Activated T-helper 17 cell treated with anti-CD3 and anti-CD28 coated beads, Interleukin-2, amount 50 U/mL, for 72 hours (primary cell): Measurements from ENCODE around the gene FBXO33. TPM values are rescaled to one million over a fixed set of nuclear protein-coding genes. Genes with fewer than 3 reads are reported as not detected.

Source experiments
- ATAC-seq: fragments of 150-1000 bp; cut with Tn5 transposase; replicated peaks from 2 replicates; pipeline ENCODE4 v1.10.0; 2021; ENCODE audit warnings: mild to moderate bottlenecking, moderate library complexity
- H3K27ac Mint-ChIP-seq: one replicate; pipeline ENCODE4 v1.8.0; 2022; ENCODE audit warnings: mixed read lengths
- H3K27me3 Mint-ChIP-seq: one replicate; pipeline ENCODE4 v1.8.0; 2022; ENCODE audit warnings: mixed read lengths
- H3K36me3 Mint-ChIP-seq: one replicate; pipeline ENCODE4 v1.8.0; 2022; ENCODE audit warnings: low read depth, mild to moderate bottlenecking, mixed read lengths
- H3K4me1 Mint-ChIP-seq: one replicate; pipeline ENCODE4 v1.8.0; 2022; ENCODE audit warnings: mixed read lengths
- H3K4me3 Mint-ChIP-seq: one replicate; pipeline ENCODE4 v1.8.0; 2022; ENCODE audit warnings: mild to moderate bottlenecking, mixed read lengths
- H3K9me3 Mint-ChIP-seq: one replicate; pipeline ENCODE4 v1.8.0; 2022; ENCODE audit warnings: mixed read lengths
- total RNA-seq, 2 donors: library from RNA; stranded (reverse); gene quantifications; one replicate each; pipeline ENCODE4 v1.2.3, GENCODE V29; 2022

Gene FBXO33
- total RNA-seq, 2 donors from 2014 or later: 15.8 to 19.1 TPM

DNA sequence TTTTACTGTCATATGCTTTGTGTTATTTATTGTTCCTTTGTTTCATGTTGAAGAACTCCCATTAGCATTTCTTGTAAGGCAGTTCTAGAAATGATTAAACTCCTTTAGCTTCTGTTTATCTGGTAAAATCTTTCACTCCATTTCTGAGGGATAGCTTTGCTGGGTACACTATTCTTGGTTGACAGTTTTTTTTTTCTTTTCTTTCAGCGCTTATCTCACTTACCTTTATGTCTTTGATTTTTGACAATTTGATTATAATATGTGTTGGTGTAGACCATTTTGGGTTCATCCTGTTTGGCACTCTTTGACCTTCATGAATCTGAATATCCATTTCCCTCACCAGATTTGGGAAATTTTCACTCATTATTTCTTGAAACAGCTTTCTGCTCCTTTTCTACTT lies 16.2 kb downstream of the FBXO33 start:
- H3K4me3 Mint-ChIP-seq: no peak overlapping the region
- no peak for ATAC-seq
- no peaks in the 10 kb centered on the region for H3K27me3 Mint-ChIP-seq
- H3K4me1 Mint-ChIP-seq: peaks cover 3% of the 10 kb centered on the region
- peaks cover 42% of the 10 kb centered on the region for H3K36me3 Mint-ChIP-seq
- H3K9me3 Mint-ChIP-seq: peaks cover 14% of the 10 kb centered on the region
- H3K27ac Mint-ChIP-seq: no peak overlapping the region

GRCh38 chr14:39406560-39406959 lies 25.7 kb downstream of the FBXO33 start:
- H3K9me3 Mint-ChIP-seq: peaks cover 12% of the 10 kb centered on the region
- H3K27ac Mint-ChIP-seq: no peak overlapping the region
- H3K36me3 Mint-ChIP-seq: peaks cover 2% of the 10 kb centered on the region
- H3K4me1 Mint-ChIP-seq: peaks cover 9% of the 10 kb centered on the region
- no peaks in the 10 kb centered on the region for H3K27me3 Mint-ChIP-seq
- ATAC-seq: no peak
- H3K4me3 Mint-ChIP-seq: no peak overlapping the region

DNA sequence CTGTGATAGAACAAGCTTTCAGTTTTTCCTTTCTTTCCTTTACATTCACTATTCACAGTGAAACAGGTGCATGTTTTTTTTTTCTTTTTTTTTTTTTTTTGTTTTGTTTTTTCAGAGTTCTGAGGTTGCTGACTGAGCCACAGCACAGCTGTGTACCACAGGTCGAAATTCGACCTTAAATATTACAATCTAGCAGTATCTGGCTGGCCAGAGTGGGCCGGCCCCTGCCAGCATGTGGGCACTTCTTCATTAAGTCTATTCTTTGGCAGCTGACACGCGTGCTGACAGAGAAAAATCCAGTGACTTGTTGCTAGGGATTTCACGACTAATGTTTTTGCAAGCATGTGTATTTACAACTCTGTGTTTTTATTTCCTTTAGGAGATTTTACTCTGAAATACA lies 33.9 kb downstream of the FBXO33 start:
- Mint-ChIP-seq H3K4me1 (no peaks in the 10 kb centered on the region), H3K27ac (no peak overlapping the region), H3K27me3 (no peaks in the 10 kb centered on the region), H3K36me3 (peaks cover 67% of the 10 kb centered on the region), H3K4me3 (no peak overlapping the region), H3K9me3 (no peaks in the 10 kb centered on the region)
- no peak for ATAC-seq

- no peaks in the 10 kb centered on the region for H3K9me3 Mint-ChIP-seq
- peak; percentile 44 for ATAC-seq
- no peak overlapping the region for H3K27ac Mint-ChIP-seq
- peaks cover 64% of the 10 kb centered on the region for H3K36me3 Mint-ChIP-seq
- no peaks in the 10 kb centered on the region for H3K27me3 Mint-ChIP-seq
- no peaks in the 10 kb centered on the region for H3K4me1 Mint-ChIP-seq
- H3K4me3 Mint-ChIP-seq: no peak overlapping the region
Observed at GRCh38 chr14:39396448-39396847, 35.8 kb downstream of the FBXO33 start.

- ATAC-seq: peak; percentile 98
- Mint-ChIP-seq H3K36me3 (peaks cover 56% of the 10 kb centered on the region), H3K4me1 (no peaks in the 10 kb centered on the region), H3K4me3 (no peak overlapping the region), H3K27me3 (no peaks in the 10 kb centered on the region), H3K27ac (peak overlapping the region; percentile 26), H3K9me3 (no peaks in the 10 kb centered on the region)
Observed at GRCh38 chr14:39395555-39396254, 36.5 kb downstream of the FBXO33 start.

DNA sequence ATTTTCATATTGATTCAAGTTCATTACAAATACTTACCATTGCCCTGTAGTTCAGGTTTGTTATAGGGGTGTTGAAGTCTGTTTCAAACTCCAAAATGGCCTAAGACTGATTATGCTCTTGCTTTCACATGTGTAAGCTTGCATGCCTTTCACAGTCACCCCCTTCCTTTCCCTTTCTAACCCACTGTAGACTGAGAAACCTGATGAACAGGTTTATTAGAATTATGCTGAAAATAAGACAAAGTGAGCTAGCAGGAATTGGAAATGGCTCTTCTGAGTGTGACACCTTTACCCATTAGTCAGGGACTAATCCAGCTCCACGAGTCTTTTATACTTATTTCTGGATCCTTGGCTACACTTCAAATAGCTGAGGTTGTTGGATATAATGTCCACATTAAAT lies 38.9 kb downstream of the FBXO33 start:
- H3K27ac Mint-ChIP-seq: no peak overlapping the region

DNA sequence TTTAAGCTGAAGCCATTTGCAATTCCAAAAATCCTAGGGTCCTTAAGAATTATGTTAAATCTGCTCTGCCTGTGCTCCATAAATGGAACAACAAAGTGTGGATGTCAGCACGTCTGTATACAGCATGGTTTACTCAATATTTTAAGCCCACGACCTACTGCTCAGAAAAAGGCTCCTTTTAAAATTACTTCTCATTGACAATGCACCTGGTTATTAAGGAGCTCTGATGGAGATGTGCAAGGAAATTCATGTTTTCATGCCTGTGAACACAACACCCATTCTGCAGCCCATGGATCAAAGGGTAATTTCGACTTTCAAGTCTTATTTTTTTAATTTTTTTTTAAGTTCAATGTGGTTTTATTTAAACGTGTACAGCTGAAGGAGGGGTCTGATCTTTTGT lies 48.1 kb downstream of the FBXO33 start:
- Mint-ChIP-seq H3K27me3 (no peaks in the 10 kb centered on the region), H3K9me3 (no peaks in the 10 kb centered on the region), H3K27ac (no peak overlapping the region), H3K4me1 (peaks cover 20% of the 10 kb centered on the region), H3K36me3 (peaks cover 7% of the 10 kb centered on the region), H3K4me3 (no peak overlapping the region)
- no peak for ATAC-seq

More for the DNA sequence above, 38.9 kb downstream of the FBXO33 start:
- no peak overlapping the region for H3K4me3 Mint-ChIP-seq
- peaks cover 38% of the 10 kb centered on the region for H3K36me3 Mint-ChIP-seq
- no peaks in the 10 kb centered on the region for H3K9me3 Mint-ChIP-seq
- ATAC-seq: no peak
- H3K27me3 Mint-ChIP-seq: no peaks in the 10 kb centered on the region
- H3K4me1 Mint-ChIP-seq: peaks cover 11% of the 10 kb centered on the region

- Mint-ChIP-seq H3K4me1 (peaks cover 15% of the 10 kb centered on the region), H3K4me3 (no peak overlapping the region), H3K36me3 (peaks cover 6% of the 10 kb centered on the region), H3K27me3 (no peaks in the 10 kb centered on the region), H3K27ac (peak overlapping the region; percentile 25), H3K9me3 (no peaks in the 10 kb centered on the region)
- no peak for ATAC-seq
Observed at GRCh38 chr14:39383741-39384140, 48.5 kb downstream of the FBXO33 start.

DNA sequence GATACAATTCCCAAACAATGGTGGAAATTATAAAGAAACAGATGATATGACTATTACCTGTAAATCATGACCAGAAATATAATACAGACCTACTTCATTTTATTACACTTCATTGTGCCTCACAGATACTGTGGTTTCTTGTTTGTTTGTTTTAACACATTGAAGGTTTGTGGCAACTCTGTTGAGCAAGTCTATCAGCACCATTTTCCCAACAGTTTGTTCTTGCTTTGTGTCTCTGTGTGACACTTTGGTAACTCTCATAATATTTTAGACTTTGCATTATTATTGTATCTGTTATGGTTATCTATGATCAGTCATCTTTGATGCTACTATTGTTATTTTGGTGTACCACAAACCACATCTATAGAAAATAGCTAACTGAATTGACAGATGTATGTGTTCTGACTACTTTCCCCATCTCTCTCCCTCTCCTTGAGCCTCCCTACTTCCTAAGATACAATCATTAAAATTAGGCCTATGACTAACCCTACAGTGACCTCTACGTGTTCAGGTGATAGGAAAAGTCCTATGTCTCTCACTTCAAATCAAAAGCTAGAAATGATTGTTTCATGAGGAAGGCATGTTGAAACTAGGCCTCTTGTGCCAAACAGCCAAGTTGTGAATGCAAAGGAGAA lies 49.1 kb downstream of the FBXO33 start:
- peak; percentile 97 for ATAC-seq
- Mint-ChIP-seq H3K27me3 (no peaks in the 10 kb centered on the region), H3K4me1 (peaks cover 14% of the 10 kb centered on the region), H3K36me3 (no peaks in the 10 kb centered on the region), H3K4me3 (no peak overlapping the region), H3K9me3 (no peaks in the 10 kb centered on the region), H3K27ac (peak overlapping the region; percentile 25)

DNA sequence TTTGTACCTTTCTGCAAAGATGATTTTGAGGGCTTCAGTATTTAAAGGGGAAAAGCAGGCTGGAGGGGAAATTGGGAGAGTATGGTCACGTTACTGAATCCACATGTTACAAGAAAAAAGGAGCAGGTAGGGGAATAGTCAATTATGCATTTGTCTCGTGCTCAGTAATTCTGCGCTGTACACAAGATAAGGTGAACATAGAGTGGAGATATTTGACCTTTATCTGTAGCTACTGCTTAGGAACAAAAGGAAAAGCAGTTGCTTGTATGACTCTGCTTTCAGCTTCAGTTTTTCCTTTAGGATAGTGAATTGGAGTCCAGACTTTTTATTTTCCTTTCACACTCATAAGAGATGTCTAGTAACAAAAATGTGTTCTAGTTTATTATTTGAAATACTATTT lies 49.8 kb downstream of the FBXO33 start:
- no peak for ATAC-seq
- H3K27ac Mint-ChIP-seq: no peak overlapping the region
- peaks cover 14% of the 10 kb centered on the region for H3K4me1 Mint-ChIP-seq
- H3K27me3 Mint-ChIP-seq: no peaks in the 10 kb centered on the region
- H3K9me3 Mint-ChIP-seq: no peaks in the 10 kb centered on the region
- H3K36me3 Mint-ChIP-seq: no peaks in the 10 kb centered on the region
- no peak overlapping the region for H3K4me3 Mint-ChIP-seq

- H3K27me3 Mint-ChIP-seq: no peaks in the 10 kb centered on the region
- H3K4me1 Mint-ChIP-seq: peaks cover 14% of the 10 kb centered on the region
- H3K4me3 Mint-ChIP-seq: no peak overlapping the region
- no peaks in the 10 kb centered on the region for H3K36me3 Mint-ChIP-seq
- H3K9me3 Mint-ChIP-seq: no peaks in the 10 kb centered on the region
- no peak for ATAC-seq
- no peak overlapping the region for H3K27ac Mint-ChIP-seq
Observed at GRCh38 chr14:39381366-39381765, 50.9 kb downstream of the FBXO33 start.

DNA sequence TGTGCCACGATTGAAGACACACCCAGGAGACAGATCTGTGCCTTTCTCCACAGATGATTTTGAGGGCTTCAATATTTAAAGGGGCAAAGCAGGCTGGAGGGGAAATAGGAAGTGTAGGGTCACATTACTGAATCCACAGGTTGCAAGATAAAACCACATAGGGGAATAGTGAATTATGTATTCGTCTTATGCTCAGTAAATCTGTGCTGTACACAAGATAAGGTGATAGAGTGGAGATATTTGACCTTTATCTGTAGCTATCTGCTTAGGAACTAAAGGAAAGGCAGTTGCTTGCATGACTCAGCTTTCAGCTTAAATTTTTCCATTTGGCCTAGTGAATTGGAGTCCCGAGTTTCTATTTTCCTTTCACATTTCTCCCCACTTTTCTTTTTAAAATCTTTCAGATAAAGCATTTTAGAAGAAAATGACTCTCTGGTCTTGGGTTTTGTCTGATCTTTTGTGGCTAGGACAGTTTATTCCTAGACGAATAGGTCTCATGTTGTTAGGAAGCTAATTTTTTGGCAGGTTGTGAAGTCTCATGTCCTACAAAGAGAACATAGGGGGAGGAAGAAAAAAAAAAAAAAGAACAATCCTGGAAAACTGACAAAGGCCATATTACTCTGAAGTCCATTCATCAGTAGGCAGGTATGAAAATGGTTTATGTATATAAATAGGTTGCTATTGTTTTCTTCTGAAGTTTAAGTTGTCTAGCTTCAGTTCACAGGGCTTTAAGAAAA lies 55.4 kb downstream of the FBXO33 start:
- Mint-ChIP-seq H3K27me3 (no peaks in the 10 kb centered on the region), H3K4me1 (no peaks in the 10 kb centered on the region), H3K4me3 (no peak overlapping the region), H3K36me3 (peaks cover 6% of the 10 kb centered on the region), H3K9me3 (no peaks in the 10 kb centered on the region), H3K27ac (no peak overlapping the region)
- ATAC-seq: no peak

GRCh38 chr14:39374851-39375250 lies 57.4 kb downstream of the FBXO33 start:
- Mint-ChIP-seq H3K9me3 (no peaks in the 10 kb centered on the region), H3K27me3 (no peaks in the 10 kb centered on the region), H3K4me3 (no peak overlapping the region), H3K4me1 (no peaks in the 10 kb centered on the region), H3K36me3 (peaks cover 17% of the 10 kb centered on the region), H3K27ac (no peak overlapping the region)
- ATAC-seq: no peak

DNA sequence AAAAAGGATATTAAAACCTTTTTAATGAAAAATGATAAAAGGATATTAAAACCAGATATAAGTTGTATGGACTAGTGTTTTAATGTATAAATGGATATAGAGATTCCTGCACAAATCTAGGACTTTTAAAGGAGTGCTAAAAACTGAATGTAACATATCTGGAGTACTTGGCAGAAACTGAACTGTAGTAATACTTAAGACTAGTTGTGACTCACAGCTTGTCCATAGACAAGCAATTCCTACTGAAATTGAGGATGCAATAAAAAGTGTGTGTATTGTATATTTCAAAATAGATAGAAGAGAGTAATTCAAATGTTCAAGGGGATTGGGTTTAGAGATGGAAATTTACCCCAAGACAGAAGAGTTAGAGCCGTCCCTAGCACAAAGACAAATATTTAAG lies 59.6 kb downstream of the FBXO33 start:
- Mint-ChIP-seq H3K27ac (no peak overlapping the region), H3K36me3 (peaks cover 19% of the 10 kb centered on the region), H3K4me1 (no peaks in the 10 kb centered on the region), H3K4me3 (no peak overlapping the region), H3K9me3 (no peaks in the 10 kb centered on the region), H3K27me3 (no peaks in the 10 kb centered on the region)
- ATAC-seq: no peak

- no peak for ATAC-seq
Observed at GRCh38 chr14:39370415-39370814, 61.8 kb downstream of the FBXO33 start.

More at GRCh38 chr14:39370415-39370814, 61.8 kb downstream of the FBXO33 start:
- peaks cover 5% of the 10 kb centered on the region for H3K9me3 Mint-ChIP-seq
- no peak overlapping the region for H3K27ac Mint-ChIP-seq
- H3K4me3 Mint-ChIP-seq: no peak overlapping the region
- no peaks in the 10 kb centered on the region for H3K4me1 Mint-ChIP-seq
- H3K27me3 Mint-ChIP-seq: no peaks in the 10 kb centered on the region
- H3K36me3 Mint-ChIP-seq: peaks cover 25% of the 10 kb centered on the region
